GM19438 (cell line): ENCODE results near the gene CCDC70.
"Not testable (repeated sequence)": the region's sequence is repeated elsewhere in the genome, so short reads cannot be mapped to it uniquely, and the experiment has no call there.

ENCODE experiments used
- ATAC-seq: cut with Tn5 transposase; IDR thresholded peaks from one replicate; pipeline ENCODE4 v1.9.1; 2021; ENCODE audit warnings: low read depth; ENCODE audit not compliant: unreplicated experiment

The CCDC70 gene

GRCh38 chr13:51861723-51862300 lies at the start of gene CCDC70:
CCDC70 (plus strand) TSS chr13:51861969; CDS start chr13:51865412, 3,443 bp downstream.
- no peak for ATAC-seq

DNA sequence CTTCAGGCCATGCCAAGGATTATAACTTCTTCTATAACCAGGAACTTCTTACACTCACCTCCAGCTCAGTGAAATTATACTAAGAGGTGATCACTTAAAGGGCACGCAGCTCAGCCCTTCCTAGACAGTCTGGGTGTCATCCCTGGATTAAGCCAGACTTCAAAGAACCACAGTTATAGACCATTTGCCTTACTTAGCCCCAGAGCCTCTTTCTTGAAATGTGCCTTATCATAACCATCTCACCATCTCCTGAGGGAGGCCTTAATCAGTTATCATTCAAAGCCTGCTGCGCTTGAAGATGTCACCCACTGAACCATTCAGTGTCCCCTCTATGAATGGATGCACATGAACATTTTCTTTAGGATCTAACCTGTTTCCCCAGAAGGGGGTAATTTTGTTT lies 47.7 kb upstream of the CCDC70 start:
- ATAC-seq: no peak

DNA sequence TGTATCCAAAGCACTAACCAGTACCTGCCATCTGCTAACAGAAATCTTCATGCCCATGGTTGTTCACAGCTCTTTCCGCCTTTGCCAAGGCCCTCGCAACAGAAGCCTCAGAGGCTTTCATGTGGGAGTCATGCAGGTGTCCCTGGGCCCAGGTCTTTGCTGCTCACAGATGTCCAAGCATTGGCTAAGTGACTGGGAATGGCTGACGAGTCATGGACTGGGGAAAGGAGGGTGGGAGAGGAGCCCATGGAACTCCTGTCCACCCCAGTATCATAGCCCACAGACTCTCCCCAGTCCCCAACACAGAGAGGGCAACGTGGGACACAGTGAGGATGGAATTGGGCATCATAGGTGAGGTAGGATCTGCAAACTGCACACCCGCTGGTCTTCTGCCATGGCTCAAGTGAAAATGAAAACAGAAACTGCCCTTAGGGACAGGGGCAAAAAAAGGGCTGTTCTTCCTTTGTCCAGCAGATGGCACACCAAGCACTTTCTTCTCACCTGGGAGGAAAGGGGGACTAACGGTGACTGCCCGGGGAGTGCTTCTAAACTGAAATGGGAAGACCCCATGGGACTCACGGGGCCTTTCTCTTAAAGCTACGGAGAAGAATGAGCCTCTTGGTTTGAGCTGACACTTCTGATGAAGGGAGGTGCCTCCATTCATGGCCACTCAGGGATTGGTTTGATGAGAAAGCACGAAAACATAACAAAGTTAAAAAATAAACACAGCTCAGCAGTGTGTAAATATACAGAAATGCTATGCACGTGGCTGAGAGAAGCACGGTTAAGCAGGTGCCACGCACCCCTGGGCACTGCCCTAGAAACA lies 46.7 kb upstream of the CCDC70 start:
- ATAC-seq: peak; percentile 84

- ATAC-seq: no peak
Measured at GRCh38 chr13:51815848-51816247, 45.9 kb upstream of the CCDC70 start.

DNA sequence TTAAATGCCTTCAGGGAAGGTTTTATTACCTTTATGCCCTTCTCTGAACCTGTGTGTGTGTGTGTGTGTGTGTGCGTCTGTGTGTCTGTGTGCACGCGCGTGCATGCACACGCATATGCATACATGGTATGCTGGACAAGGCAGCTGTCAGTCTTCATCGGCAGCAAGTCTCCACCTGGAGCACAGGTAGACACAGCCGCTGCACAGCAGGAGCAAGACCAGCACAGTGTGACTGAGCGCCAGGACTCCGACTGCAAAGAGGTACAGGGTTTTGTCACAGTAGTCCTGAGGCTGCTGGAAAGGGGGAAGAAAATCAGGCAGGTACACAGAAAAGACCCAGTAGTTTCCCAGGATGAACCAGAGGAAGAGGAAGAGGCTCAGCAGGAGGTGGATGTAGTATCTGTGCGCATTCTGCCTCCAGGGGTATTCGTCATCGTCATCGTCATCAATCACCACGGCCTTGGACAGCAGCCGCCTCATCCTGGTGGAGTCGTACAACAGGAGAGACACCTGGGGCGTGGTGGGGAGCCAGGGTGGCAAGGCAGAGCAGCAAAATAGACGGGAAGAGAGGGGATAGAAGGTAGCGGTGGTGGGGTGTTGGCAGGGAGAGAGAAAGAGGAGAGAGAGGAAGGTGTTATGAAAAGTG lies 45.0 kb upstream of the CCDC70 start:
- no peak for ATAC-seq

GRCh38 chr13:51817717-51818116 lies 44.1 kb upstream of the CCDC70 start:
- ATAC-seq: no peak

DNA sequence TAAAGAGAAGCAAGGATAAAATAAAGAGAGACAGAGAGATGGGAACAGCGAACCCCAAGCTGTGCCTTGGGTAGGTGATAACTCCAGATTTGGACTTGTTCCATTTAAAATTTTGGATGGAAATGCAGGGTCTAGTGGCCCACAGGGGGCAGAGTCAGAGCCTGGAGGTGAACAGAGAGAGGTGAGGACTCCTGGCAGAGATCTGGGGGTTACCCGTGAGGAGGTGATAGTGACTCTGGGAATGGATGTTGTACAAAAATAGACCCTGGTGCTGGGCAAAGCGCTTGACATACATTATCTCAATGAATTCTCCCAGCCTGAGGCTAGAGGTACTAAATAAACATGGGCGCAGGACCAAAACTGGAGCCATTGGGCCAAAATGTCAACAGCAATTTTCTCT lies 43.5 kb upstream of the CCDC70 start:
- ATAC-seq: no peak

DNA sequence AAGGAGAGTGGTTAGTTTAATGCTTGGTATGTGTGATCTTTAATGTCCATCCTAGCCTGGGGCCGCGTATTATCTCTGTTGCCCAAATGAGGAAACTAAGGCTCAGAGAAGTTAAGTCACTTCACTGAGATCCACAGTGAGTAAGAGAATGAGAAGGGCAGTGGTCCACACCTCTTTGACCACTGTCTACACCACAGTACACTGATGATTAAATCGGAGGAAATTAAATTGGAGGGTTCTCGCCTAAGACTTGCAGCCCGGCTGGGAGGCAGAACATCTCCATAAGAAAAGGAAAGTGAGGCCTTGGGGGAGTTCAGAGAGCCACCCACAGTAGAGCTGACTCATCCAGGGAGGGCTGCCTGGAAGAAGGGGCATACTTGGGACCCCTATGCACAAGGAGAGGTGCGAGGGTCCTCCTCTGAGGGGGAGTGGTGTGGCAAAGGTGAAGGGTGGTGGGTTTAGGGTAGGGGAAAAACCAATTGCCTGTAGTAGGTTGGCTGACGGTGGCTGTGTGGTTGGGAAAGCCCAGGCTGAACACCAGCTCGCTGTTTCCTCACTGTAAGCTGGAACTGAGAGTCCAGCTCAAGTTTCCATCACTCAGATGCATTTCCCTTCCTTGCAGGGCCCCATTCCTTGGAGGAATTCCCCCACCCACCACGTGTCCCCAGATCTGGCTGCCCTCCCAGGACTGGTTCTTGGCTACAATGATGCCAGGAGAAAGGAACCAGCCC lies 42.8 kb upstream of the CCDC70 start:
- ATAC-seq: no peak

- no peak for ATAC-seq
Measured at GRCh38 chr13:51819544-51819943, 42.2 kb upstream of the CCDC70 start.

- ATAC-seq: no peak
Measured at GRCh38 chr13:51820016-51820597, 41.7 kb upstream of the CCDC70 start.

DNA sequence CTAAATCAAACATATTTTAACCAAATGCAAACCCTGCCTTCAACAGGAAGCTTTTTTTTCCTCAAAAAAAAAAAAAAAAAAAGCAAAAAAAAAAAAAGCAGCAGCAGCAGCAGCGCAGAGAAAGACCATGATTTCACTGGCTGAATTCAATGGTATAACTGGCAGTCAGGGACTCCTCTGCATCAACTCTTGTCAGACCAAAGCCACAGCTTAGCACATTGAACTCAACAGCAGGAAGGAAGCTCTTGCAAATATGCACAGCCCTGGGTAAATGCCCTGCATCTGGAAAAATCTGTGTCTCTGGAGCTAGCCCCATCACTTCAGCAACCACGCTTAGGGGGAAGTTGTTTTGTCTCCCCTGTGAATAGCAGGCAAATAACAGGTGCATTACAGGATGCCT lies 40.2 kb upstream of the CCDC70 start:
- no peak for ATAC-seq

- ATAC-seq: no peak
Measured at GRCh38 chr13:51822106-51822815, 39.5 kb upstream of the CCDC70 start.

DNA sequence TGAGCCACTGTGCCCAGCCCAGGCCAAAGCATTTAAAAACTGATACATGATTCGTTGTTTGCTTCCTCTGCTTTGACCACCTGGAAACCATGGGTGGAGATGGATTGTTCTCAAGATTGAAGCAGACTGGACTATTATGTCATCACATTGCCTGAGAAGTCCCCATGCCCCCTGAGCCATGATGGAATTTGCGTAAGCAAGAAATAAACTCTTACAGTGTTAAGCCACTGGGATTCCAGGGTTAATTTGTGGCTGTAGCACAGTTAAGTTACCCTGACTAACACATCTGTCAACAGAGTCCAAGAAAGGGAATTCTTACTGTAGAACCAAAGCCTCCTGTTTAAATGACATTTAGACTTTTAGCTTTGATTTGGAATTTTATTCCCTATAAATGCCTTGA lies 38.4 kb upstream of the CCDC70 start:
- no peak for ATAC-seq

- ATAC-seq: no peak
Measured at GRCh38 chr13:51823863-51824262, 37.9 kb upstream of the CCDC70 start.

- ATAC-seq: not testable (repeated sequence)
Measured at GRCh38 chr13:51824712-51825111, 37.1 kb upstream of the CCDC70 start.

DNA sequence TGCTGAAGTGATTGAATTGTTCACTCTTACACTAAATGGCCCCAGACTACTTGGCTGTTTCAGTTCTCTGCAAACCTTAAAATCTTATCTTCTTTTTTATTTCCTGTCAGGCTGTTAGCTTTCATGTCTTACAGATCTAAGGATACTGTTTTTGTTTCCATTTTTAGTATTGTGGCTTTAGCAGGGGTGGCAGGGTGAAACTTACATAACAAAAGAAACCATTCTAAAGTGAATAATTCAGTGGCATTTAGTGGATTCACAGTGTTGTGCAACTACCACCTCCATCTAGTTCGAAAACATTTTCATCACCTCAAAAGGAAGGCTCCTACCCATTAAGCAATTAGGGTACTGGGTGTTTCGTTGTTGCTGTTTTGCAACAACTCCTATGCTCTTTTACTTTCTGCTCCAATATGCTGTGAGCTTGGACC lies 36.6 kb upstream of the CCDC70 start:
- ATAC-seq: no peak

DNA sequence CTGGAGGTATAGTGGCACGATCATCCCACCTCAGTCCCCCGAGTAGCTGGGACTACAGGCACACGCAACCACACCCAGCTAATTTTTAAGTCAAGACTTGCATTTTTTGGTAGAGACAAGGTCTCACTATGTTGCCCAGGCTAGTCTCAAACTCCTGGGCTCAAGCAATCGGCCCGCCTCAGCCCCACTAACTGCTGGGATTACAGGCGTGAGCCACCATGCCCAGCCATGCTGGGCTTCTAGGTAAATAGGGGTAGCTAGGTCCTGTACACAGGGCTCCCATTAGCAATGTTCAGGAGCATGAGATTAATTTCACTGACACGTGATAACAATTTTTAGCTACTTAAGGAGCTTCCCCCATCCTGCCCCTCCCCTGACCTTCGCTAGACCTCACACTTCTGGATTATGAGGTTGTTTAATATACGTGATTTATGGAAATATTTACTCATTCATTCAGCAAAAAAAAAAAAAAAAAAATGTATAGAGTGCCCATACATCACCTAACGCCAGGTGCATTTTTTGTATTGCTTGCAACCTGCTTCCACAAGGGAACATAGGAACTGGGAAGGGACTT lies 36.0 kb upstream of the CCDC70 start:
- no peak for ATAC-seq

DNA sequence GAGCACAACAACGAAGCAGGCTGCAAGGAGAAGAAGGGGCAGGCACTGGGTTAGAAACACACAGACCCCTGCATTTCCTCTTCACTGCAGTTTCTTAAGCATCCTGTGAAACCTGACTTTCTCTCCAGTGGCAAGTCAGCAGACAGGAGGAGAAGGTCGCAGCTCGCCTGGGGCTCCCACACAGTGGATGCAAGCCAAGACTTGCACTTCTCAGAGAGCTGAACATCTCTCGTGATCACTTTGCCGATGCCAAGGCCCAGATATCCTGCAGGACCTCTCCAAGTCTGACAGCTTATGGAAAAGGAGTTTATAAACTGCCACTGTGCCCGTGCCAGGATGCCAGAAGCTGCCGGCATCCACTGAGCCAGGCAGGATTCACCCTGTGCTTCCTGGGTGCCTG lies 35.2 kb upstream of the CCDC70 start:
- ATAC-seq: no peak

GRCh38 chr13:51827254-51827653 lies 34.5 kb upstream of the CCDC70 start:
- ATAC-seq: no peak
